ENCODE measurements around the gene COLEC12.

GRCh38 chr18:390741-391478 is 109.6 kb downstream of the COLEC12 start:
- TF ChIP-seq CTCF (IDR thresholded peaks at IDR 0.05): no peak
- no peak for TF ChIP-seq REST (IDR thresholded peaks at IDR 0.05; ENCODE audit: insufficient read depth in 1 of 2, low read depth in 2 of 2, low read length in 1 of 2)
- no peak for TF ChIP-seq TCF7L2 (IDR thresholded peaks at IDR 0.05; ENCODE audit: low read depth, low read length)

All from Panc1 (cell line).